ENCODE results near the gene HNRNPDL.
"Not testable (repeated sequence)": the region's sequence is repeated elsewhere in the genome, so short reads cannot be mapped to it uniquely, and the experiment has no call there.

The HNRNPDL gene

GRCh38 chr4:82386312-82386711, 44.0 kb downstream of the HNRNPDL start:
- DNase-seq, ATAC-seq: not testable (repeated sequence)

GRCh38 chr4:82382751-82383150, 47.5 kb downstream of the HNRNPDL start:
- no peak for ATAC-seq
- no peak for DNase-seq

DNA sequence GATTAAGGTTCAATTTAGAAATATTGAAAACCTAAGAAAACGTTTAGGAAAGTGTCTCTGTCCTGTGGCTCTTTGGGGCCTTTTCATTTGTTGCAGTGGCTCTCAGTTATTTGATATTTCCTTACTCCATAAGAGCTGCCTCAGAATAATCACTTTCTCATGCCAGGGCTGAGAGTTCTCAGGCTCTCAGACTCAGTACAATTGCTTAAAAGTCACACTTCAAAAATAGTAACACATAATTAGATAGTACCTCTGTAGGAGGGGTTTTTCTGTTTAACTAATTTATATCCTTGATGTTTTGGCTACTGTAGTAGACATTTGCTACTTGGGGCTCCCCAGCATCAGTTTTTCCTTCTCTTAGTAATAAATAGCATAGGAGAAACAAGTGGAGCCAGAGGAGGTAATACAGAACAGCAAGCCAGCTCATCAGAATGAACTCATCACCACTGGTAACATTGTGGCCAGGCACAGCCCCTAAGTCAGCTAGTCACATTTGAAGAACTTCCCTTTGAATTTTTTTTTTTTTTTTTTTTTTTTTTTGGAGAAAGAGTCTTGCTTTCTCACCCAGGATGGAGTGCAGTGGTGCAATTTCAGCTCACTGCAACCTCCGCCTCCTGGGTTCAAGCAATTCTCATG, 48.5 kb downstream of the HNRNPDL start:
- no peak for DNase-seq
- peak; percentile 83 for ATAC-seq

DNA sequence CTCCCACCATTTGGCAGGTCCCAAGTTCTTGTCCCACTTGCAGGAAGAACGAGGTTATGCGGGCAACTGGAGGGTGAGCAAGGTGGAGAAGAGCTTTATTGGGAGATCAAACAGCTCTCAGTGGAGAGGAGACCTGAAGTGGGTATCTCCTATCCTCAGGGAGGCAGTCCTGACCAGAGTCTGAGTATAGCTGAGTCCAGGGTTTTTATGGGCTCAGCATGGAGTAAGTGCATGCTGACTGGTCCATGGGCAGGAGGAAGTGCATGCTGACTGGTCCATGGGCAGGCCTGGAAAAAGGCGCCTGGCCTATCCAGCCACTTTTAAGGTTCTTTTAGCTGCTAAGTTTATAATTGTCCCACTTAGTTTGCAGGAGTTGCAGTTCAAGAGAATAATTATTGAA, 49.0 kb downstream of the HNRNPDL start:
- DNase-seq (no peak), ATAC-seq (no peak)

GRCh38 chr4:82380831-82381230, 49.4 kb downstream of the HNRNPDL start:
- no peak for ATAC-seq
- no peak for DNase-seq

DNA sequence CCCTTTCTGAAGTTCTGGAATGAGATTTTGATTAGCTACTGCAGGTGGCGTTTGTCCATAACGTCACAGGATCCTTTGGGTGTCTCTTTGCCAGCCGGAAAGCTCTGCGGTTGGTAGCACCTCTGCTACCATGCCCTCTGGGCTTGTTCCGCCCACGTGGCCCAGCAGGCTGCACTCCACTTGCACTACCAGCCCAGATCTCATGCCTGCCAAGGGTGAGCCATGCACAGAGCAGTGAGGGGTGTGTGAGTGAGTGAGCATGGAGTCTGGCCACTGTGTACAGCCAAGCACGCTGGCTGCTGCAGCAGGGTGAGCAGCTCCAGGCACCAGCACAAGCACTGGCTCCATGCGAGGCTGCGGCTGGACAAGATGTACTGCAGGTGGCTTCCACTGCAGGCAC, 49.9 kb downstream of the HNRNPDL start:
- ATAC-seq (no peak), DNase-seq (no peak)

GRCh38 chr4:82376109-82376508, 54.2 kb downstream of the HNRNPDL start:
- no peak for ATAC-seq
- DNase-seq, result no peak

GRCh38 chr4:82373816-82374625, 56.2 kb downstream of the HNRNPDL start, which contains the start of gene HNRNPD:
TSS of gene HNRNPD (minus strand) at chr4:82373991. CDS start at chr4:82373678, 313 bp downstream.
- DNase-seq (peak; percentile 93), ATAC-seq (peak; percentile 96)

- DNase-seq, result peak; percentile 69
- ATAC-seq, result peak; percentile 10
Observed at GRCh38 chr4:82373486-82373815, 56.8 kb downstream of the HNRNPDL start.

All from stimulated activated naive CD8-positive, alpha-beta T cell treated with anti-CD3 and anti-CD28 coated beads, Interleukin-15, Interleukin-2, amounts not matched to agents 100 U/mL and 50 U/mL, for 24 hours (primary cell).